Lung (tissue), 12 donors: ENCODE data around the gene OLIG1. TPM values are rescaled to one million over a fixed set of nuclear protein-coding genes. Genes with fewer than 3 reads are reported as not detected.

ENCODE experiments used
- ATAC-seq: fragments of 200-7000 bp; cut with Tn5 transposase; one replicate; pipeline ENCODE4 v1.9.1; 2020; ENCODE audit warnings: moderate number of reproducible peaks; ENCODE audit not compliant: insufficient read depth, low FRiP score
- DNase-seq, 3 donors: peaks; one replicate each; pipeline ENCODE4 v3.0.0-alpha.2; 2013 to 2017
- H3K27ac ChIP-seq, 2 donors: one replicate each; pipeline ENCODE4 v1.5.1; 2013; ENCODE audit warnings: mild to moderate bottlenecking in 2 of 2, moderate library complexity in 2 of 2, control low read depth in 1 of 2, inconsistent platforms in 1 of 2, low read depth in 1 of 2, low read length in 1 of 2
- H3K27me3 ChIP-seq, 3 donors: one replicate each; pipeline ENCODE4 v1.5.1; 2013; ENCODE audit warnings: low read length in 2 of 3; ENCODE audit not compliant: control insufficient read depth in 3 of 3, insufficient read depth in 3 of 3
- H3K36me3 ChIP-seq, 4 donors: one replicate each; pipeline ENCODE4 v1.5.1; 2013; ENCODE audit warnings: low read length in 4 of 4, mild to moderate bottlenecking in 1 of 4, moderate library complexity in 1 of 4; ENCODE audit not compliant: control insufficient read depth in 4 of 4, insufficient read depth in 4 of 4
- H3K4me1 ChIP-seq, 5 donors: one replicate each; pipeline ENCODE4 v1.5.1; 2013; ENCODE audit warnings: low read length in 5 of 5, mild to moderate bottlenecking in 2 of 5, moderate library complexity in 1 of 5; ENCODE audit not compliant: control insufficient read depth in 5 of 5, insufficient read depth in 5 of 5
- H3K4me3 ChIP-seq: one replicate; pipeline ENCODE4 v1.5.1; 2013; ENCODE audit warnings: mild to moderate bottlenecking, control low read depth, moderate library complexity
- H3K9ac ChIP-seq, 2 donors: one replicate each; pipeline ENCODE4 v1.5.1; 2013; ENCODE audit warnings: low read length in 2 of 2, control low read depth in 1 of 2; ENCODE audit not compliant: insufficient read depth in 1 of 2
- H3K9me3 ChIP-seq, 4 donors: one replicate each; pipeline ENCODE4 v1.5.1; 2013; ENCODE audit warnings: low read length in 3 of 4, mild to moderate bottlenecking in 1 of 4, moderate library complexity in 1 of 4; ENCODE audit not compliant: control insufficient read depth in 4 of 4, insufficient read depth in 3 of 4
- CTCF ChIP-seq: IDR thresholded peaks from 2 replicates; pipeline ENCODE4 v1.5.1; 2012; ENCODE audit warnings: mild to moderate bottlenecking; ENCODE audit errors: control extremely low read depth, extremely low read depth
- WGBS, 2 donors: extraction: QIAGEN DNeasy Blood & Tissue Kit; methylation state at CpG; one replicate each; pipeline ENCODE4 v1.1.7; 2013; 5-methylcytosine and 5-hydroxymethylcytosine counted together
- polyA plus RNA-seq, 2 donors: library from polyadenylated mRNA; stranded (reverse); fragments of 200-250 nt; gene quantifications; one replicate each; pipeline ENCODE4 v1.2.1, GENCODE V29; 2013
- total RNA-seq, 2 donors: library from RNA; depleted of rRNA in 1 of 2; stranded (reverse); fragments of >200 nt in 1 of 2; gene quantifications; one replicate each; pipeline ENCODE4 v1.2.1, GENCODE V29; 2014 to 2021
- donor health status: control.
- donor health status: control.
- donor health status: Bipolar disorder and iron deficiency.
- donor health status: healthy.
- donor health status: DM: yes; HTN: yes; CAD: no.

OLIG1 gene
- total and polyA plus RNA-seq, 4 donors, result 1.2 to 4.1 (median 1.7) TPM

GRCh38 chr21:33053951-33054350 lies 16.0 kb upstream of the OLIG1 start:
- Histone ChIP-seq H3K9me3 (no peaks in the 10 kb centered on the region), H3K36me3 (no peaks in the 10 kb centered on the region), H3K4me3 (no peak overlapping the region), H3K27me3 (peaks cover 0 to 22% (median 2%) of the 10 kb centered on the region in 3 donors), H3K27ac (no peak overlapping the region), H3K4me1 (no peaks in the 10 kb centered on the region), H3K9ac (no peak overlapping the region)
- TF ChIP-seq CTCF, result no peak
- ATAC-seq (no peak), DNase-seq (no peak)

GRCh38 chr21:33055991-33056390 lies 13.9 kb upstream of the OLIG1 start:
- Histone ChIP-seq H3K9ac (no peak overlapping the region), H3K36me3 (no peaks in the 10 kb centered on the region), H3K9me3 (no peaks in the 10 kb centered on the region), H3K27me3 (peaks cover 0 to 37% (median 2%) of the 10 kb centered on the region in 3 donors), H3K4me1 (no peaks in the 10 kb centered on the region), H3K27ac (no peak overlapping the region), H3K4me3 (no peak overlapping the region)
- DNase-seq (no peak), ATAC-seq (no peak)
- TF ChIP-seq CTCF, result no peak
- 49 to 60% methylated on average over 5 of the region's 5 CpGs for WGBS, 2 donors

GRCh38 chr21:33057385-33057940 lies 12.5 kb upstream of the OLIG1 start:
- Histone ChIP-seq H3K27ac (no peak overlapping the region), H3K36me3 (no peaks in the 10 kb centered on the region), H3K9ac (no peak overlapping the region), H3K27me3 (peaks cover 0 to 48% (median 4%) of the 10 kb centered on the region in 3 donors), H3K4me3 (no peak overlapping the region), H3K9me3 (no peaks in the 10 kb centered on the region), H3K4me1 (no peaks in the 10 kb centered on the region)
- DNase-seq (no peak), ATAC-seq (no peak)
- WGBS, 2 donors, result 91 to 92% methylated on average over 11 of the region's 11 CpGs
- TF ChIP-seq CTCF, result no peak

GRCh38 chr21:33058527-33058926 lies 11.4 kb upstream of the OLIG1 start:
- H3K4me1 ChIP-seq, result no peaks in the 10 kb centered on the region
- DNase-seq (no peak), ATAC-seq (no peak)
- H3K9ac ChIP-seq, result no peak overlapping the region
- H3K27ac ChIP-seq, result no peak overlapping the region
- H3K9me3 ChIP-seq, result no peaks in the 10 kb centered on the region
- H3K27me3 ChIP-seq, result peaks cover 0 to 57% (median 2%) of the 10 kb centered on the region in 3 donors
- no peaks in the 10 kb centered on the region for H3K36me3 ChIP-seq
- TF ChIP-seq CTCF, result no peak
- 66 to 85% methylated on average over 5 to 6 of the region's 6 CpGs for WGBS, 2 donors
- no peak overlapping the region for H3K4me3 ChIP-seq
